ENCODE measurements around the gene CHD9.
"Not testable (repeated sequence)": the region's sequence is repeated elsewhere in the genome, so short reads cannot be mapped to it uniquely, and the experiment has no call there.

The CHD9 gene

GRCh38 chr16:53075461-53075860, 20.7 kb downstream of the CHD9 start:
- not testable (repeated sequence) for DNase-seq (ENCODE audit: low read depth)

DNA sequence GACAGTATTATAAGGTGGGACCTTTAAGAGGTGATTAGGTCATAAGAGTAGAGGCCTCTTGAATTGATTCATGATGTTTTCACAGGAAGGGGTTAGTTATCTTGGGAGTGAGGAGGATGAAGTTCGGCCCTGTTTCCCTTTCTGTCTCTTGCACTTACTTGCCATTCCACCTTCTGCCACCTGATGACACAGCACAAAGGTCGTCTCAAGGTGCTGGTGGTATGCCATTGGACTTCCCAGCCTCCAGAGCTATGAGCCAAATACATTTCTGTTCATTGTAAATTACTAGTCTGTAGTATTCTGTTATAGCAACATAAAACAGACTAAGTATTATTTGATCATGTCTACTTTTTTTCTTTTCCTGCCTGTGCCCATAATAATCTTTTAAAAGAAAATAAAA, 23.5 kb downstream of the CHD9 start:
- DNase-seq (ENCODE audit: low read depth): no peak

DNA sequence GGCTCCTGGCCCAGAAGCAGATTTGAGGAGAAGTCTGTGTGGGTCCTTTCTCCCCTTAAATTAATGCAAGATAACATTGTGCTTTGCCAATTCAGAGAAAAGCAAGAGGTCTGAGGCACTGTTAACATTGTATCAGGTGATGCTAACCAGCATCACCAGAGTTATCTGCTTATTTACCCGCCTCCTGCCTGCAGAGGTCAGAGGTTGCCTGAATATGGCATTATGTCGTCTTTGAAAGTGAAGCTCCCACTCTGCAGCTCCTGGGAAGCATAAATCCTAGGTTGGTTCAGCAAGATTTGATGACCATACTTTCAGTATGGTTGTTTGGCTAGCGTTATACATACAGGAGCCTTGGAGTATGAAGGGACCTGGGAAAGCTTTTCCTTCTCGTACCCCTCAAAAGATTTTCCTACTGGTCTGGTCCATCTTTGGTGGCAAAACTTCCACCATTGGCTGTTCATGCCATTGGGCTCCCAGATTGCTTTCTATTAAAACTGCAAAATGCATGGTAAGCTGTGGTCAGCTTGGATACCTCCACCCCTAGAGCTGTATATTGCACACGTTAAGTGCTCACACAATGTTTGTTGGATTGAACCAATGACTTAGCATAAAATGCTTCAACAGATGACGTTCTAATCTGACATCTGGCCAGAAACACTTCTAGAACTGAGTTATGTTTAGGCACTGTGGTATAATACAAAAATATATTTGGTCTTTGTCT, 24.1 kb downstream of the CHD9 start:
- no peak for DNase-seq (ENCODE audit: low read depth)

DNA sequence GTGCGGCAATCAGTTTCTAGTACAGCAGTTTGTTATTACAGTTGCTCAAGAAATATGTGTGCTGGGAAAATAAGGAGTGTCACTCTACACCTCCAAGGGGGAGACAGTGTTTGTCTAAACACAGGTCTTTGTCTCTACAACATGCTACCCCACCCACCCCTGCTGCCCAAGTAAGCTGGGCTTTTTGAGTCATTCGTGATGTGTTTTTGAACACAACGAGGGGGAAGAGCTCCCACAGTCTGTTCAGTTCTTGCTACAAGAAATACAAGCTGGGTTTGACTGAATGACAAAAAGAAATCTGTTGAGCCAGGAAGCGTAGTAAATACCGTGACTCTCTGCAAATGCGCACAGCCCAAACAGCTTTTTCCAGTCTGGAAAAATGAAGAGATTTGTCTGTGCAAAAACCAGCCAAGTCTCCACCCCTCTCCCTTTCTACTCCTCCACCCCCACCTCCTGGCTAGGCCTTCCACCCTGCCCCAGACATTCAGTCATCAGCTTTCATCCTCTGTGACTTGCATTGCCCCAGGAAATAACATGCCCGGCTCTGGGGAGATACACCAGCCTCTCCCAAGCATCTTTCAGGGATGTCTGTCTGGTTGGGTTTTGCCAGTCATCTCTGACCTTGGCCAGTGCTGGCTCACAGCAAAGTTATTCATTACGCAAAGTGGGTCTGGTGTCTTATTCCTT, 25.7 kb downstream of the CHD9 start:
- no peak for DNase-seq (ENCODE audit: low read depth)

GRCh38 chr16:53081032-53081424, 26.2 kb downstream of the CHD9 start:
- DNase-seq (ENCODE audit: low read depth): no peak

GRCh38 chr16:53081686-53082407, 27.1 kb downstream of the CHD9 start:
- DNase-seq (ENCODE audit: low read depth): no peak

GRCh38 chr16:53082509-53082908, 27.7 kb downstream of the CHD9 start:
- no peak for DNase-seq (ENCODE audit: low read depth)

GRCh38 chr16:53083119-53083518, 28.3 kb downstream of the CHD9 start:
- no peak for DNase-seq (ENCODE audit: low read depth)

- no peak for DNase-seq (ENCODE audit: low read depth)
These were observed 29.4 kb downstream of the CHD9 start for GRCh38 chr16:53084141-53084541.

DNA sequence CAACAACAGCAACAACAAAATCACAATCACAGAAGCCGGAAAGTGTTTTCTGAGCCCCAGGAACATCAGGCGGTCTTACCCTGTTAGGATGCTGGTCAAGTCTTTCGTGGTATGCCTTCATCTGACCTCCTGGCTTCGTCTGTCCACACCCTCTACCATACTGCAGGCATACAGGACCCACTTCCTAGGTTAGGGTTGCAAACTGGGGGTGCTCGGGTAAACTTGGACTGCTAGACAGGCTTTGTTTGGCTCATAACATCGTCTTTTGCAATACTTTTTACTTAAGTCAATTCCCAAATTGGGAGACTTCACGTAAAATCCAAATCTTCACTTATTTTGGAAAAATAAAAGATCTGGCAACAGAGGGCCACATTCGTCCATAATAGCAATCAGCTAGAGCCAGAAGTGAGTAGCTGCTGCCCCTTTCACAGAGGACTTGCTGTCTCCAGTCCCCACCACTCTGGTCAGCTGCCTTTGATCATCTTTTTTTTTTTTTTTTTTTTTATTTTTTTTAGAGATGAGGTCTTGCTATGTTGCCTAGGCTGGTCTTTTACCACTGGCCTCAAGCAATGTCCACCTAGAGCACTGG, 30.0 kb downstream of the CHD9 start:
- no peak for DNase-seq (ENCODE audit: low read depth)

DNA sequence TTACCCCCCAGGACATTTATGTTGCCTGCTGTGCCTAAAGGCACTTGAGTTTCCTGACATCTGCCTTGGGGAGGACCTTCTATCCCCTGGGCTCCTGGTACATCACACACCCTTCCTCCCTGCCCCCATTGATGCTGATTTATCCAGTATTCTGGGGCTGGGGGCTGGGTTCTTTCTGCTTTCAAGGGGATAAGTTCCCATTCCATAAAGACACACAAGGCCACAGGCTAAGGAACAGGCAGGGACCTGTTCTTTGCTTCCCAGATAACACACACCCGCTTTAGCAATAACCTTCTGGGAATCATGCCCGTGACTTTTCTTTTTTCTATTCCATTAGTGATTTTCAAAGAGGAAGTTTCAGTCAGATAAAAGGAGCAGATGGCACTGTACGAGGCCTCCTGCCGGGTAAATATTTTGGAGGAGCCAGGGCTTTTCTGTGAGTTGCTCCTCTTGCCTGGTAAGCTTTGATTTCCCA, 30.6 kb downstream of the CHD9 start:
- no peak for DNase-seq (ENCODE audit: low read depth)

- no peak for DNase-seq (ENCODE audit: low read depth)
These were observed 31.2 kb downstream of the CHD9 start for GRCh38 chr16:53085931-53086421.

GRCh38 chr16:53087101-53087500, 32.3 kb downstream of the CHD9 start:
- DNase-seq (ENCODE audit: low read depth): no peak

DNA sequence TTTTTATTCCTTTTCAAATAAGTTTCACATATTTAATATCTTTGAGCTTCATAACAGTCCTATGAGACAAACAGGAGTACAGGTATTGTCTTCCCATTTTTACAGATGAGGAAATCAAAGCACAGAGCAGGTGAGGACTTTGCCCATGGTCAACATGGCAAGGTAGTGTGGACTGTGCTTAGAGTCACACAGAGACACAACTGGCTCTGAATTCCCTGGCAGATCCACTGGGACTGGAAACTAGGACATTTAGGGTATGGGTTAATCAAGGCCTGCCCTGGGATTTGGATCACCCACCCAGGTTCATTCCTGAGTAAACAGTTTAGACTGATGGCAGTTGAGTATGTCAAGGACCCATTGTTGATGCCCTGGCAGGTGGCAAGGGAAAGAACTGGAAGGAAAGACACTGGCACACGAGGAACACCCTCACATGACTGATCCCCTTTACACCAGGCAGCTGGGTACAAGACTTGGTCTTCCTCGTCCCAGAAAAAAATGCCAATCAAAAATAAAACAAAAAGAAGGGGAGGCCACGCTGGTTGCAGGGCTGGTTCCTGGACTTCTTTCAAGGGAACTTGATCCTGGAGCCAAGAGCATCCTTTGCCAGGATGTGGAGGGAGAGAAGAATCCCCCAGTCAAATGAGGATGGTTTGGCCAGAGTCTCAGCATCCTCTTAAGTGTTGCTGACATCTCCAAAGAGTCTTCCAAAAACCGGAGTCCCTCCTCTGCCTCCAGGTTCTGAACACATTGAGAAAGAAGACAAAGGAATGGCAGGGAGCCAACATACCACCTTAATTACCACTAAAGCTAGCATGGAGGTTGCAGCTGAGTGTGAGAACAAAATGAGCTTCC, 34.9 kb downstream of the CHD9 start:
- DNase-seq (ENCODE audit: low read depth): no peak

GRCh38 chr16:53090286-53090590, 35.4 kb downstream of the CHD9 start:
- DNase-seq (ENCODE audit: low read depth): no peak

GRCh38 chr16:53090591-53091411, 36.0 kb downstream of the CHD9 start:
- no peak for DNase-seq (ENCODE audit: low read depth)

GRCh38 chr16:53091466-53092211, 36.8 kb downstream of the CHD9 start:
- DNase-seq (ENCODE audit: low read depth): no peak

GRCh38 chr16:53092284-53092683, 37.5 kb downstream of the CHD9 start:
- DNase-seq (ENCODE audit: low read depth): no peak

DNA sequence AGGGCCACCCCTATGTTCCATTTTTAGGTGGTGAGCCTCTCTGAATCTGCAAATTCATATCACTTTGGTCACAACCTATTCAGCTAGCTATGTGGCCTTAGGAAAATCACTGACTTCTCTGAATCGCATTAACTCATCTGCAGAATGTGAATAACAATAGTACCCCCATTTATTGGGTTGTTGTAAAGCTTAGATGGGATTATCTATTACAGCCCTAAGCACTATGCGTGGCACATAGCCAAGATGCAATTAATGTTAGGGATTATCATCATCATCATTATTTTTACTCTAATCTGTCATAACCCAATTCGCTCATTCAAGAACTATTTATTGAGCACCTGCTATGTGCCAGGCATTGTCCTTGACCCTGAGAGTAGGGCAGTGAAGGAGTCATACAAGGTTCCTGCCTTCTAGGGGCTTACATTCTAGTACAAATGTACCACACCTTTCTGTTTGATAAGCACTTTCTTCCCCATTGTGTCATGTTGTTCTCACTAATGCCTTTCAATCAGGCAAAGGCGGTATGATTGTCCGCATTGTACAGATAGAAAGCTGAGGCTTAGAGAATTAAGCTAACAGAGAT, 38.5 kb downstream of the CHD9 start:
- no peak for DNase-seq (ENCODE audit: low read depth)

All from activated gamma-delta T cell treated with anti-CD3 and anti-CD28 coated beads, Interleukin-2, amount 50 U/mL, for 16 hours (primary cell).